Measurements from ENCODE around the gene NPPA.

GRCh38 chr1:11837767-11838348 lies 9.7 kb downstream of the NPPA start:
- TF ChIP-seq CTCF (IDR thresholded peaks at IDR 0.05; ENCODE audit: poor library complexity) (no peak), EZH2 (IDR thresholded peaks at IDR 0.05; ENCODE audit: borderline replicate concordance) (no peak)

Measured in hepatocyte (in vitro differentiated cells).